Testis (tissue), 2 donors: ENCODE results near the gene EXOC4.

Experiments used
- CTCF ChIP-seq, 3 experiments: fragments of 450-650 bp in 2 of 3; fragments of 200-600 bp in 1 of 3; sonication (generic) in 1 of 3; IDR thresholded peaks; one replicate each; pipeline ENCODE4 v1.5.1; 2016 to 2019; ENCODE audit warnings: antibody characterized with exemption in 3 of 3, mild to moderate bottlenecking in 2 of 3, moderate library complexity in 1 of 3
- POLR2A ChIP-seq: fragments of 450-650 bp; IDR thresholded peaks from one replicate; pipeline ENCODE4 v1.6.1; 2017; ENCODE audit warnings: antibody characterized with exemption, mild to moderate bottlenecking, moderate library complexity

GRCh38 chr7:133941496-133941895 is 688.6 kb downstream of the EXOC4 start:
- no peak for TF ChIP-seq CTCF (IDR thresholded peaks at IDR 0.05)
- TF ChIP-seq POLR2A: no peak
